ENCODE results near the gene KAZN.
A peak's percentile ranks its signal among the peaks of the same experiment; 100 is the strongest.

KAZN gene

DNA sequence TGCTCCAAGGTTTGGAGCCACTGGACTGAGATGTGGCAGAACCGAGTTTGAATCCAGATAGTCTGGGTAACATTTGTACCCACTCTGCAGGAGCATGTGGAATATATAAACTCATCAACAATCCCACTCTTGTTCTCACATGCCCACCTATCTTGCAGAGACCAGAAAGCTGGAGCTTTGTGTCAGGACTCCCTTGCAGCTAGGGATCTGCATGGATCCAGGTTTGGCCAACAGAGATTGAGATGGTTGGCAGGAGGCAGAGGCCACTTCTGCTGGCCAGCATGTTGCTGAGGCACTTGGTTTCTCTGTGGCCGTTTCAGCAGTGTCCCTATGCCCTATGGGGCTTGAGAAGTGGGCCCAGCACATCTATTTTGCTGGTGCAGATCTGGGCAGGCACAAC lies 208.3 kb downstream of the KAZN start:
- Histone ChIP-seq H3K4me1 (ENCODE audit: control insufficient read depth, insufficient read depth, low read length) (no peaks in the 10 kb centered on the region), H3K36me3 (ENCODE audit: control insufficient read depth in 2 of 2, insufficient read depth in 1 of 2, low read length in 2 of 2) (no peaks in the 10 kb centered on the region), H3K9me3 (ENCODE audit: control insufficient read depth, insufficient read depth, low read depth, low read length) (no peaks in the 10 kb centered on the region), H3K4me3 (ENCODE audit: low read depth, low read length) (no peak overlapping the region), H3K27ac (ENCODE audit: extremely low read depth, low read depth, low read length) (no peak overlapping the region)
- POLR2A ChIA-PET: no interaction called here
- CTCF ChIA-PET: interaction anchor here (0.6 to 1.4 kb wide), 2 partner anchors 48 to 101 kb away, joined by 3 read pairs; no protein-coding TSS in a partner anchor
- TF ChIP-seq SETDB1 (IDR thresholded peaks at IDR 0.05; ENCODE audit: insufficient read length, low read length) (peak; percentile 85), ZNF174 (tag by site-specific recombination; IDR thresholded peaks at IDR 0.05) (no peak)

GRCh38 chr1:14808768-14809167 lies 210.3 kb downstream of the KAZN start:
- H3K9me3 ChIP-seq (ENCODE audit: control insufficient read depth, insufficient read depth, low read depth, low read length): no peaks in the 10 kb centered on the region
- no peaks in the 10 kb centered on the region for H3K4me1 ChIP-seq (ENCODE audit: control insufficient read depth, insufficient read depth, low read length)
- H3K36me3 ChIP-seq (ENCODE audit: control insufficient read depth in 2 of 2, insufficient read depth in 1 of 2, low read length in 2 of 2): no peaks in the 10 kb centered on the region
- H3K27ac ChIP-seq (ENCODE audit: extremely low read depth, low read depth, low read length): no peak overlapping the region
- TF ChIP-seq ZNF580 (tag by site-specific recombination; IDR thresholded peaks at IDR 0.05): 0 out of 2 replicates have a peak, but pooled peaks have one; percentile 15
- TF ChIP-seq ZBTB1 (tag by site-specific recombination; IDR thresholded peaks at IDR 0.05): no peak
- TF ChIP-seq ZNF514 (tag by site-specific recombination; IDR thresholded peaks at IDR 0.05): no peak
- TF ChIP-seq OVOL3 (tag by site-specific recombination; IDR thresholded peaks at IDR 0.05): no peak
- no peak for TF ChIP-seq ZNF223 (tag by site-specific recombination; IDR thresholded peaks at IDR 0.05)
- TF ChIP-seq ZNF214 (tag by site-specific recombination; IDR thresholded peaks at IDR 0.05; ENCODE audit: borderline replicate concordance): no peak
- no peak for TF ChIP-seq ZNF610 (tag by site-specific recombination; IDR thresholded peaks at IDR 0.05; ENCODE audit: borderline replicate concordance)
- TF ChIP-seq, protein P1, sequence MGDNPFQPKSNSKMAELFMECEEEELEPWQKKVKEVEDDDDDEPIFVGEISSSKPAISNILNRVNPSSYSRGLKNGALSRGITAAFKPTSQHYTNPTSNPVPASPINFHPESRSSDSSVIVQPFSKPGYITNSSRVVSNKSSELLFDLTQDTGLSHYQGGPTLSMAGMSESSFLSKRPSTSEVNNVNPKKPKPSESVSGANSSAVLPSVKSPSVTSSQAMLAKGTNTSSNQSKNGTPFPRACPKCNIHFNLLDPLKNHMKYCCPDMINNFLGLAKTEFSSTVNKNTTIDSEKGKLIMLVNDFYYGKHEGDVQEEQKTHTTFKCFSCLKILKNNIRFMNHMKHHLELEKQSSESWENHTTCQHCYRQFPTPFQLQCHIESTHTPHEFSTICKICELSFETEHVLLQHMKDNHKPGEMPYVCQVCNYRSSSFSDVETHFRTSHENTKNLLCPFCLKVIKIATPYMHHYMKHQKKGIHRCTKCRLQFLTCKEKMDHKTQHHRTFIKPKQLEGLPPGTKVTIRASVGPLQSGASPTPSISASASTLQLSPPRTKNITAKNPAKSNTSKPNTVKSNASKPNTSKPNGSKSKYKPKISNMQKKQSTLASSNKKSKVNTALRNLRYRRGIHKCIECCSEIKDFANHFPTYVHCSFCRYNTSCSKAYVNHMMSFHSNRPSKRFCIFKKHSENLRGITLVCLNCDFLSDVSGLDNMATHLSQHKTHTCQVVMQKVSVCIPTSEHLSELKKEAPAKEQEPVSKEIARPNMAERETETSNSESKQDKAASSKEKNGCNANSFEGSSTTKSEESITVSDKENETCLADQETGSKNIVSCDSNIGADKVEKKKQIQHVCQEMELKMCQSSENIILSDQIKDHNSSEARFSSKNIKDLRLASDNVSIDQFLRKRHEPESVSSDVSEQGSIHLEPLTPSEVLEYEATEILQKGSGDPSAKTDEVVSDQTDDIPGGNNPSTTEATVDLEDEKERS (tag by site-specific recombination; IDR thresholded peaks at IDR 0.05): peak; percentile 94
- no peak for TF ChIP-seq ZNF16 (tag by site-specific recombination; IDR thresholded peaks at IDR 0.05; ENCODE audit: low read depth)
- peak; percentile 83 for TF ChIP-seq SETDB1 (IDR thresholded peaks at IDR 0.05; ENCODE audit: insufficient read length, low read length)
- TF ChIP-seq ZNF830 (tag by site-specific recombination; IDR thresholded peaks at IDR 0.05; ENCODE audit: low read depth): no peak
- no peak for TF ChIP-seq ELK4 (IDR thresholded peaks at IDR 0.05; ENCODE audit: borderline replicate concordance, low read depth, low read length)
- no peak for TF ChIP-seq ZNF544 (tag by site-specific recombination; IDR thresholded peaks at IDR 0.05)
- TF ChIP-seq ZNF335 (tag by site-specific recombination; conservative IDR thresholded peaks at IDR 0.05): no peak
- no peak for TF ChIP-seq ZNF221 (tag by site-specific recombination; IDR thresholded peaks at IDR 0.05; ENCODE audit: borderline replicate concordance)
- no peak for TF ChIP-seq PRDM1 (tag by site-specific recombination; IDR thresholded peaks at IDR 0.05)
- ChIA-PET CTCF (no interaction called here), POLR2A (no interaction called here)
- no peak overlapping the region for H3K4me3 ChIP-seq (ENCODE audit: low read depth, low read length)

GRCh38 chr1:14809191-14809981 lies 210.9 kb downstream of the KAZN start:
- ChIA-PET POLR2A (no interaction called here), CTCF (no interaction called here)

More at GRCh38 chr1:14809191-14809981, 210.9 kb downstream of the KAZN start:
- Histone ChIP-seq H3K4me3 (ENCODE audit: low read depth, low read length) (no peak overlapping the region), H3K27ac (ENCODE audit: extremely low read depth, low read depth, low read length) (no peak overlapping the region), H3K36me3 (ENCODE audit: control insufficient read depth in 2 of 2, insufficient read depth in 1 of 2, low read length in 2 of 2) (no peaks in the 10 kb centered on the region), H3K9me3 (ENCODE audit: control insufficient read depth, insufficient read depth, low read depth, low read length) (no peaks in the 10 kb centered on the region), H3K4me1 (ENCODE audit: control insufficient read depth, insufficient read depth, low read length) (no peaks in the 10 kb centered on the region)
- TF ChIP-seq, protein P2, sequence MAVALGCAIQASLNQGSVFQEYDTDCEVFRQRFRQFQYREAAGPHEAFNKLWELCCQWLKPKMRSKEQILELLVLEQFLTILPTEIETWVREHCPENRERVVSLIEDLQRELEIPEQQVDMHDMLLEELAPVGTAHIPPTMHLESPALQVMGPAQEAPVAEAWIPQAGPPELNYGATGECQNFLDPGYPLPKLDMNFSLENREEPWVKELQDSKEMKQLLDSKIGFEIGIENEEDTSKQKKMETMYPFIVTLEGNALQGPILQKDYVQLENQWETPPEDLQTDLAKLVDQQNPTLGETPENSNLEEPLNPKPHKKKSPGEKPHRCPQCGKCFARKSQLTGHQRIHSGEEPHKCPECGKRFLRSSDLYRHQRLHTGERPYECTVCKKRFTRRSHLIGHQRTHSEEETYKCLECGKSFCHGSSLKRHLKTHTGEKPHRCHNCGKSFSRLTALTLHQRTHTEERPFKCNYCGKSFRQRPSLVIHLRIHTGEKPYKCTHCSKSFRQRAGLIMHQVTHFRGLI (tag by site-specific recombination; IDR thresholded peaks at IDR 0.05): no peak
- TF ChIP-seq ZNF223 (tag by site-specific recombination; IDR thresholded peaks at IDR 0.05): no peak
- no peak for TF ChIP-seq ZNF423 (tag by site-specific recombination; IDR thresholded peaks at IDR 0.05)
- no peak for TF ChIP-seq FEZF1 (tag by site-specific recombination; IDR thresholded peaks at IDR 0.05)
- no peak for TF ChIP-seq ZNF132 (tag by site-specific recombination; IDR thresholded peaks at IDR 0.05; ENCODE audit: borderline replicate concordance)

All from HEK293 (cell line).